DOHH2 (cell line): Measurements from ENCODE around the gene CDHR4.

Experiments
- H3F3A ChIP-seq: fragments of 200-600 bp; sonication (generic), shearing (Covaris generic); 2 replicates; pipeline ENCODE4 v1.6.0; 2016; ENCODE audit warnings: antibody characterized with exemption, mild to moderate bottlenecking; ENCODE audit not compliant: control insufficient read depth, insufficient read depth
- H3K27ac ChIP-seq: fragments of 200-600 bp; sonication (generic); 2 replicates; pipeline ENCODE4 v1.5.1; 2014; ENCODE audit warnings: low read depth, mild to moderate bottlenecking, low read length, moderate library complexity
- H3K27me3 ChIP-seq: fragments of 200-600 bp; sonication (generic); 2 replicates; pipeline ENCODE4 v1.6.1; 2014; ENCODE audit warnings: mild to moderate bottlenecking, low read length, mixed read lengths; ENCODE audit not compliant: control insufficient read depth
- H3K36me3 ChIP-seq: fragments of 200-600 bp; sonication (generic); 2 replicates; pipeline ENCODE4 v1.6.1; 2014; ENCODE audit warnings: mild to moderate bottlenecking, low read length, moderate library complexity, mixed read lengths; ENCODE audit not compliant: control insufficient read depth
- H3K4me1 ChIP-seq: fragments of 200-600 bp; sonication (generic); 2 replicates; pipeline ENCODE4 v1.6.1; 2014; ENCODE audit warnings: mild to moderate bottlenecking, low read length, mixed read lengths; ENCODE audit not compliant: control insufficient read depth
- H3K4me2 ChIP-seq: fragments of 200-600 bp; sonication (generic); 2 replicates; pipeline ENCODE4 v1.6.0; 2014; ENCODE audit warnings: mild to moderate bottlenecking, low read length, moderate library complexity
- H3K4me3 ChIP-seq: fragments of 200-600 bp; sonication (generic); 2 replicates; pipeline ENCODE4 v1.5.1; 2014; ENCODE audit warnings: mild to moderate bottlenecking, low read length, mixed read lengths
- H3K79me2 ChIP-seq: fragments of 200-600 bp; sonication (generic); 2 replicates; pipeline ENCODE4 v1.6.1; 2014; ENCODE audit warnings: mild to moderate bottlenecking, low read length, mixed read lengths; ENCODE audit not compliant: control insufficient read depth
- H3K9me2 ChIP-seq: fragments of 200-600 bp; sonication (generic); replicated peaks from 2 replicates; pipeline ENCODE4 v1.6.1; 2014; ENCODE audit warnings: mild to moderate bottlenecking, low read length, mixed read lengths; ENCODE audit not compliant: control insufficient read depth
- H3K9me3 ChIP-seq: fragments of 200-600 bp; sonication (generic); 2 replicates; pipeline ENCODE4 v1.6.1; 2014; ENCODE audit warnings: antibody characterized with exemption, low read length, mixed read lengths; ENCODE audit not compliant: control insufficient read depth, insufficient read depth
- H4K20me1 ChIP-seq: fragments of 200-600 bp; sonication (generic); 2 replicates; pipeline ENCODE4 v1.6.0; 2014; ENCODE audit warnings: low read depth, mild to moderate bottlenecking, antibody characterized with exemption, low read length, moderate library complexity; ENCODE audit not compliant: control insufficient read depth, insufficient read depth
- CTCF ChIP-seq: fragments of 200-600 bp; sonication (generic); IDR thresholded peaks from one replicate; pipeline ENCODE4 v1.5.1; 2014; ENCODE audit warnings: antibody characterized with exemption, mild to moderate bottlenecking, low read depth, low read length; ENCODE audit not compliant: poor library complexity, severe bottlenecking
- EZH2phosphoT487 ChIP-seq: fragments of 200-600 bp; sonication (generic); IDR thresholded peaks from 2 replicates; pipeline ENCODE4 v1.6.1; 2017; ENCODE audit warnings: borderline replicate concordance, mild to moderate bottlenecking, antibody characterized with exemption, low read length, moderate library complexity, mixed read lengths

The CDHR4 gene

DNA sequence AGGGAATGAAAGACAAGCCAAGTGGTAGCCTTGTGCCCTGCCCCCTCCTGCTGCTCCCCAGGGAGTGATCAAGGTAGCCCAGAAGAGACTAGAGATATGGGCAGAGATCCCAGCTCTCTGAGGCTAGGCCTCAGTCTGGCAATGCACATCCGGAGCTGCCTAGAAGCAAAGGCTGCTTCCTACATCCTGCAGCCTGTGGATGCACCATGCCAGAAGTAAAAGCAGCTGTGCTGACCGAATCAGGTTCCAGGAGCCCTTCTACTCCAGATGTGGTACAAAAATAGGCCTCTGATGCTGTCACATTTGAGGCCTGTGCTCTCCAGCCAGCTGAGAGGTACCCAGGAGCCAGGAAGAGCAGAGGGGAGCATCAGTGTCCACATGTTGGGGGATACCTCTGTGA is 40.7 kb upstream of the CDHR4 start:
- no peaks in the 10 kb centered on the region for H3K79me2 ChIP-seq
- no peak overlapping the region for H3K4me2 ChIP-seq
- peaks cover 78% of the 10 kb centered on the region for H3K36me3 ChIP-seq
- H4K20me1 ChIP-seq: no peaks in the 10 kb centered on the region
- no peaks in the 10 kb centered on the region for H3K9me2 ChIP-seq
- TF ChIP-seq EZH2phosphoT487 (no peak), CTCF (no peak)
- no peak overlapping the region for H3K27ac ChIP-seq
- H3F3A ChIP-seq: no peaks in the 10 kb centered on the region
- H3K9me3 ChIP-seq: no peaks in the 10 kb centered on the region
- H3K4me1 ChIP-seq: peaks cover 15% of the 10 kb centered on the region
- H3K27me3 ChIP-seq: no peaks in the 10 kb centered on the region
- H3K4me3 ChIP-seq: no peak overlapping the region

GRCh38 chr3:49839193-49839809 is 39.6 kb upstream of the CDHR4 start:
- Histone ChIP-seq H3K4me1 (peaks cover 15% of the 10 kb centered on the region), H3K4me3 (no peak overlapping the region), H3K9me2 (no peaks in the 10 kb centered on the region), H4K20me1 (no peaks in the 10 kb centered on the region), H3K27me3 (no peaks in the 10 kb centered on the region), H3K36me3 (peaks cover 71% of the 10 kb centered on the region), H3K79me2 (no peaks in the 10 kb centered on the region), H3K4me2 (no peak overlapping the region), H3K27ac (no peak overlapping the region), H3F3A (no peaks in the 10 kb centered on the region), H3K9me3 (no peaks in the 10 kb centered on the region)
- TF ChIP-seq CTCF: peak; percentile 93
- TF ChIP-seq EZH2phosphoT487: no peak

DNA sequence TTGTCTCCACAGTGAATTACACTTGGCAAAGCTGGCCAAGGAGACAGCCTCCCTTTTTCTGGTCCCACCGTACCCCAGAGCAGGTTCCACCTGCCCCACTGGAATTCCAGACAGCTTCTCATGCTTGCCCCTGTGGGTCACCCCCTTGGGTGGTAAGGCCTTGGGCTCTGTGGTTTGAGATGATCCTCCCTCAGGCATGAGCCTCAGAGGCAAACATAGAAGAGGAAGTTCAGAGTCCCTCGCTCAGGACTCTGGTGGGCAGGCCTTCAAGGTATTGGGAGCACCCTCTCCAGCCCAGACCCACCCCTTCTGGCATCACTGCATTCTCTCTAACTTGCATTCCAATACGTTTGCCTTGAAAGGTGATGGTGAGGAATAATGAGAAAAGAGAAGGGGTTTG is 31.7 kb upstream of the CDHR4 start:
- H3K4me1 ChIP-seq: no peaks in the 10 kb centered on the region
- peaks cover 57% of the 10 kb centered on the region for H3K36me3 ChIP-seq

More for the DNA sequence above, 31.7 kb upstream of the CDHR4 start:
- Histone ChIP-seq H3F3A (0 out of 2 replicates have a peak, but pooled peaks cover 2% of the 10 kb centered on the region), H3K4me3 (no peak overlapping the region), H3K27me3 (no peaks in the 10 kb centered on the region), H3K4me2 (no peak overlapping the region), H3K9me3 (no peaks in the 10 kb centered on the region), H3K9me2 (no peaks in the 10 kb centered on the region), H3K79me2 (no peaks in the 10 kb centered on the region), H4K20me1 (no peaks in the 10 kb centered on the region), H3K27ac (no peak overlapping the region)
- TF ChIP-seq CTCF: no peak
- no peak for TF ChIP-seq EZH2phosphoT487
